Measurements from ENCODE around the gene PDE9A.

DNA sequence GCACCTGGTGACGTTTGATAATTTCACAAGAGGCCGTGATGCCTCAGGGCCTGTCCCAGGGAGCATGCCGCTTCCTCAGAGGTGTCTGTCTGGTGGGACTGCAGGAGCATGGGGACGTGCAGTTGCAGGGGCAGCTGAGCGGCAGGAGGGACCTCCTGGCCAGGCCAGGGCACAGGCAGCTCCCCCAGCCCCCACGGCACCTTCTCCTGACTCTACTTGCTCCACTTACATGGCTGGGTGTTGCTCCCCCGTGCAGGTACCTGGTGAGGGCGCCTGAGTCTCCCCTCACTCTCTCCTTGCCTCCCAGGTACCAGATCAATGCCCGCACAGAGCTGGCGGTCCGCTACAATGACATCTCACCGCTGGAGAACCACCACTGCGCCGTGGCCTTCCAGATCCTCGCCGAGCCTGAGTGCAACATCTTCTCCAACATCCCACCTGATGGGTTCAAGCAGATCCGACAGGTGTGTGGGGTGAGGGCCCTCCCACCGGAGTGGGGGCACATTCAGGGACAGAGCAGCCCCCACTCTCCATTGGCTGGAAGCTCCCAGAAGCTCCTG, 108.4 kb downstream of the PDE9A start:
- TF ChIP-seq, protein P1, sequence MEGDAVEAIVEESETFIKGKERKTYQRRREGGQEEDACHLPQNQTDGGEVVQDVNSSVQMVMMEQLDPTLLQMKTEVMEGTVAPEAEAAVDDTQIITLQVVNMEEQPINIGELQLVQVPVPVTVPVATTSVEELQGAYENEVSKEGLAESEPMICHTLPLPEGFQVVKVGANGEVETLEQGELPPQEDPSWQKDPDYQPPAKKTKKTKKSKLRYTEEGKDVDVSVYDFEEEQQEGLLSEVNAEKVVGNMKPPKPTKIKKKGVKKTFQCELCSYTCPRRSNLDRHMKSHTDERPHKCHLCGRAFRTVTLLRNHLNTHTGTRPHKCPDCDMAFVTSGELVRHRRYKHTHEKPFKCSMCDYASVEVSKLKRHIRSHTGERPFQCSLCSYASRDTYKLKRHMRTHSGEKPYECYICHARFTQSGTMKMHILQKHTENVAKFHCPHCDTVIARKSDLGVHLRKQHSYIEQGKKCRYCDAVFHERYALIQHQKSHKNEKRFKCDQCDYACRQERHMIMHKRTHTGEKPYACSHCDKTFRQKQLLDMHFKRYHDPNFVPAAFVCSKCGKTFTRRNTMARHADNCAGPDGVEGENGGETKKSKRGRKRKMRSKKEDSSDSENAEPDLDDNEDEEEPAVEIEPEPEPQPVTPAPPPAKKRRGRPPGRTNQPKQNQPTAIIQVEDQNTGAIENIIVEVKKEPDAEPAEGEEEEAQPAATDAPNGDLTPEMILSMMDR (IDR thresholded peaks at IDR 0.05): no peak
- TF ChIP-seq POLR2A (IDR thresholded peaks at IDR 0.05): no peak
